Measurements from ENCODE around the gene OGG1.

DNA sequence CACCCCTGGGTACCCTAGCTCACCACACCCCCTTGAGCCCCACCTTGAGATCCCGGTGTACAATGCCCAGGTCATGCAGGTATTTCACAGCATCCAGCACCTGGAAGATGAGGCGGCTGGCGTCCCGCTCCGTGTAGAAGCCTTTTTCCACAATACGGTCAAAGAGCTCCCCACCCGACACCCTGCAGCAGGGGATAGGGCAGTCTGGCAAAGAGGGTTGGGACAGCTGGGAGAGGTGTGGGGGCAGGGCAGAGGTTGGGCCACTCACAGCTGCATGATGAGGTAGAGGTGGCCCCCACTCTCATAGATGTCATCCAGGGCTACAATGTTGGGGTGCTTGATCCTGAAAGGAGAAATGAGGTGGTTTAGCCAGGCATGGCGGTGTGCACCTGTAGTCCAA lies 13.1 kb downstream of the OGG1 start:
- TF ChIP-seq SIN3A (IDR thresholded peaks at IDR 0.05; ENCODE audit: borderline replicate concordance, insufficient read depth, low read length) (no peak), POLR2AphosphoS5 (IDR thresholded peaks at IDR 0.05; ENCODE audit: low read depth, low read length) (no peak)
